Adipose tissue (tissue), 3 donors: ENCODE data around the gene GABRR2. TPM values are rescaled to one million over a fixed set of nuclear protein-coding genes. Genes with fewer than 3 reads are reported as not detected.
"Not testable (repeated sequence)": the region's sequence is repeated elsewhere in the genome, so short reads cannot be mapped to it uniquely, and the experiment has no call there.

Experiments
- H3K27ac ChIP-seq: one replicate; pipeline ENCODE4 v1.5.1; 2013; ENCODE audit warnings: low read depth, low read length
- WGBS, 3 donors: extraction: QIAGEN DNeasy Blood & Tissue Kit; methylation state at CpG; one replicate each; pipeline ENCODE4 v1.1.7; 2013; 5-methylcytosine and 5-hydroxymethylcytosine counted together
- polyA plus RNA-seq, 3 donors: library from polyadenylated mRNA; stranded (reverse); fragments of 200-250 nt; gene quantifications; one replicate each; pipeline ENCODE4 v1.2.3, GENCODE V29; 2013
- donor health status: healthy with polysubstance abuse.
- donor health status: Bipolar disorder and iron deficiency.
- donor health status: healthy.

Gene GABRR2
- polyA plus RNA-seq, 3 donors, result 0.26 to 0.94 (median 0.56) TPM

- 9 to 22% (median 10%) methylated on average over 3 of the region's 3 CpGs for WGBS, 3 donors
- no peak overlapping the region for H3K27ac ChIP-seq
These were observed 72.3 kb downstream of the GABRR2 start for GRCh38 chr6:89242574-89243330.

GRCh38 chr6:89239338-89239737, 75.8 kb downstream of the GABRR2 start:
- H3K27ac ChIP-seq, result no peak overlapping the region
- WGBS, 3 donors, result 54 to 98% (median 64%) methylated on average over 3 of the region's 3 CpGs

DNA sequence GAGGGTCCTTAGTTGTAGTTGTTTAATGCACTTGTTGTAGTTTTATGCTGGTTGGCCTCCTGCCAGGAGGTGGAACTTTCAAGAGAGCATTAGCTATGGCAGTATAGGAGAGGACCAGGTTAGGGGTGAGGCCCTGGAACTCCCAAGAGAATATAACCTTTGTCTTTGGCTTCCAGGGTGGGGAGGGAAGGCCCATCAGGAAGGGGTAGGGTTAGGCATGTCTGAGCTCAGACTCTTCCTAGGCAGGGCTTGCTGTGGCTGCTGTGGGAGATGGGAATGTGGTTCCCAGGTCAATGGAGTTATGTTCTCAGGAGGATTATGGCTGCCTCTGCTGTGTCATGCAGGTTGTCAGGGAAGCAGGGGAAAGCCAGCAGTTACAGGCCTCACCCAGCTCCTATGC, 77.9 kb downstream of the GABRR2 start:
- no peak overlapping the region for H3K27ac ChIP-seq

- WGBS, 3 donors, result 70 to 87% (median 71%) methylated on average over 13 to 15 of the region's 15 CpGs
- H3K27ac ChIP-seq, result not testable (repeated sequence)
These were observed 81.5 kb downstream of the GABRR2 start for GRCh38 chr6:89233605-89234004.

DNA sequence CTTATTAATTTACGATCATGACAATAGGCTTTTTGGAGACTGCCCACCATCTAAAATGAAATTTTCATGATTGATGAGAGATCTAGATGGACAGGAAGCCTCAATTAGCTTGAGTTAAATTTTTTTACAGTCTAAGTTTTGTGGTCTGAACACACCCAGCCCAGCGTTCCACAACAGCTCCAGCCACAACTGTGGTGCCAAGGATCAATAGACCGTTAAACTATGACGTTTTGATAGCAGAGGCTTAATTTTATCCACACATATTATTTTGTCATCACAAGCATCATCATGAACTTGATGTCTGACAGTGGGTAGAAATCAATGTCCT, 92.4 kb downstream of the GABRR2 start:
- no peak overlapping the region for H3K27ac ChIP-seq
- whole genome bisulfite sequencing, 3 donors, result 66 to 71% (median 66%) methylated on average over 4 of the region's 4 CpGs

DNA sequence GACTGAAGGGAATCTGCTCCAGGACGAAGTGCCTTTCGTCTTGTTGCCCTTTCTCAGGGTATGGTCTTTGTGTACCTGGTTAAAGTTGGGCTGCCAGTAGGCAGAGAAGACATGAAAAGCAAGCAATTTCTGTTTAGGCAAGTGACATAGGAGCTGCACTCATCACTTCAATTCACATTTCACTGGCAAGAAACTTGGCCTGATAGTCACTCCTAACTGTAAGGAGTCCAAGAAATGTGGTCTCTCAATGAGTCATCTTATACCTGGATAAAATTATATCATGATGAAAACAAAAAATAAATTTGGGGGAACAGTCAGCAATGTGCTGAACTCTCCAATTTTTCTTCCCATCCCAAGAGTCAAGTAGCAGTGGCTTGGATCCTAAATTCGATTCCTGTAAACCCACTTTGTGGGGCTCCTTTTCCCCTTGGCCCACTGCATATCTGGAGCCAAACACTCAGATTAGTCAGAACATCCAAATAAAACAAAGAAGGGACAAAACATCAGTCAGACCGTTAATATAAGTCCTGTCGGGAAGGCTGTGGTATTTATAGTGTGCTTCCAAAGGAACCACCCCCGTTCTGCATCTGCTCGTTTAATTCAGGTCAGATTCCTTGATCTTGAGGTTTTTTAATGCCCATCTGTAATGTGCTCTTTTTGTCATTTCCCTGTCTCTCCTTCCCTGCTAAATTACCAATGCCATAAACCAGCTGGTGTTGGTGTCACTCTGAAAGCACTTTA, 93.0 kb downstream of the GABRR2 start:
- 47 to 58% (median 54%) methylated on average over 7 of the region's 7 CpGs for WGBS, 3 donors
- no peak overlapping the region for H3K27ac ChIP-seq

GRCh38 chr6:89221129-89221528, 94.0 kb downstream of the GABRR2 start:
- WGBS, 3 donors, result 73 to 82% (median 80%) methylated on average over 3 of the region's 3 CpGs
- H3K27ac ChIP-seq, result no peak overlapping the region

GRCh38 chr6:89217299-89217910, 97.7 kb downstream of the GABRR2 start, which contains the start of gene GABRR1:
Gene GABRR1, minus strand, starts transcription at chr6:89217358. Its CDS starts 36 bp downstream, at chr6:89217322.
- WGBS, 3 donors, result 14 to 52% (median 18%) methylated on average over 10 of the region's 10 CpGs
- no peak within 1 kb of the TSS for H3K27ac ChIP-seq

DNA sequence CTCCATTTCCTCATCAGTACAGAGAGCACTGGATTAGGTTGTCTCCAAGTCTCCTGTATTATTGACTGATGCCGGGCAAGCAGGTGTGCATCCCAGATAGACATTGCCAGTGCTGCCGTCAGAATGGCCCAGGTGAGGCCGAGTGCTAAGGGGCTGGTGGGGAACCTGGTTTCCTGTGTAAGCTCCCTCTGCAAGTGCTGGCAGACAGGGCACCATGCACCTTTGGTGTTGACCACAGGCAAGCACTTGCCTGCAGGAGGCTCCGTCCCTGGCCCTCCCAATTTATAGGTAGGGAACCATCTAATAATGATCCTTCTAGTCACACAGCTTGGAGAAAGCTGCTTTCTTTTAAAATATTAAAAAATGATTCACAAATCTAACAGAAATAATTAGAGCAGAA, 98.7 kb downstream of the GABRR2 start:
- H3K27ac ChIP-seq, result no peak overlapping the region
- 68 to 88% (median 76%) methylated on average over 4 of the region's 4 CpGs for WGBS, 3 donors

DNA sequence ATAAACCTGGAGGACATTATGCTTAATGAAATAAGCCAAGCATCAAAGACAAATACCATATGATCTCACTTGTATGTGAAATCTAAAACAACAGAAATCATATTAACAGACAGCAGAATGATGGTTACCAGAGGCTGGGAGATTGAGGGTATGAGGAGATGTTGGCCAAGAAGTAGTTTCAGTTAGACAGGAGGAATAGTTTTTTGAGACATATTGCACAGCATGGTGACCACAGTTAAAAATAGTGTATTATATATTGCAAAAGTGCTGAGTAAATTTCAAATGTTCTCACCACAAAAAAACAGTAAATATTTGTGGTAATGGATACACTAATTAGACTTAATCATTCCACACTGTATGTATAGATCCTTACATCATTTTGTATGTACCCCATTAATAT, 99.7 kb downstream of the GABRR2 start:
- H3K27ac ChIP-seq, result no peak overlapping the region

DNA sequence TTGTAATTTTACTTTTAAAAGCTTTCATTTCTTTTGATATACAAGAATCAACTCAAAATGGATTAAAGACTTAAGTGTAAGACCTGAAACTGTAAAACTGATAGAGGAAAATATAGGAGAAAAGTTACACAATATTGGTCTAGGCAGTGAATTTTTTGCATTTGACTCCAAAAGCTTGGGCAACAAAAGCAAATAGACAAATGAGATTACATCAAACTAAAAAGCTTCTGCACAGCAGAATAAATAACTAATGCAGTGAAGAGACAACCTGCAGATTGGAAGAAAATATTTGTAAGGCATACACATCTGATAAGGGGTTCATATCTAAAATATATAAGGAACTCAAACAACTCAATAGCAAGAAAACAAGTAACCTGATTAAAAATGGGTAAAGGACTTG, 100.9 kb downstream of the GABRR2 start:
- no peak overlapping the region for H3K27ac ChIP-seq

GRCh38 chr6:89212472-89212871, 102.6 kb downstream of the GABRR2 start:
- 55 to 70% (median 61%) methylated on average over 5 of the region's 5 CpGs for WGBS, 3 donors
- no peak overlapping the region for H3K27ac ChIP-seq

DNA sequence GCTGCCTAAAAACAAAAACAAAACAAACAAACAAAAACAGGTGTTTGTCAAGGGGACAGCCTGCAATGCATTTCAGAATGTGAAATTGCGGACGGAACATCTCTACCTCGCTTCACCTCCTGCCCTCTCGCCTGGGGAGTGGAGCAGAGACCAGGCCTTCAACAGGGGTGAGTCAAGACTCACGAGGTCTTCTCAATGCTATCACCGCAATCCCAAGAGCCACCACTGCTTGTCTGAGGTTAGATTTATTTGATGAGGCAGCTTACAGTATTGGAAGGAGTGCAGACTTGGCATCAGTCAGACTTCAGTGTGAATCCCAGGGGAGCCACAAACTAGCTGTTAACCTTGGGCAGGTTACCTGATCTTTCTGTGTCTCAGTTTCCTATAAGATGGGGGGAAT, 105.6 kb downstream of the GABRR2 start:
- no peak overlapping the region for H3K27ac ChIP-seq
- WGBS, 3 donors, result 88 to 95% (median 93%) methylated on average over 6 of the region's 6 CpGs

DNA sequence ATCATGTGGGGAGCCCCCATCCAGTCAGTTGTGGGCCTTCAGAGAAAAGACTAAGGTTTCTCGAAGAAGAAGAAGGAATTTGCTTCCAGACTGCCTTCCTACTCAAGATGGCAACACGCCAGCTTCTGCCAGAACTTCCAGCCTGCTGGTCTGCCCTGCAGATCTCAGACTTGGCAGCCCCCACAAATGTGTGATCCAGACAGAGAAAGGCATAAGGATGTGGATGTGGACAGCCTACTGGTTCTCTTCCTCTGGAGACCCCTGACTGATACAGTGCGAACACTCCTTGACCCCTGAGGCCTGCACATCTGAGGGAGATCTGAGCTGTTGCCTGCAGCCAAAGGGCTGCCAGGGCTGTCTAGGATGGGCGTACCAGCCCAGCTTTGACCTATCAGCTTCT, 106.5 kb downstream of the GABRR2 start:
- WGBS, 3 donors, result 60 to 74% (median 74%) methylated on average over 4 of the region's 4 CpGs
- H3K27ac ChIP-seq, result no peak overlapping the region

Other genes starting within 250 kb of the GABRR2 start
- 100 to 1,000 TPM in 2 of 3 donors, 10 to 100 TPM in 1; 29.7 to 359 (median 175) TPM for gene PNRC1, start 234.5 kb downstream of the GABRR2 start, polyA plus RNA-seq
- gene SRSF12, start 197.2 kb downstream of the GABRR2 start, polyA plus RNA-seq, result under 1 TPM; 0.22 to 0.45 (median 0.29) TPM
- gene PM20D2, start 169.2 kb downstream of the GABRR2 start, polyA plus RNA-seq, result 1 to 10 TPM; 3.2 to 4.8 (median 4.0) TPM
- gene GABRR1, start 97.9 kb downstream of the GABRR2 start, polyA plus RNA-seq, result not detected
- gene UBE2J1, start 37.4 kb upstream of the GABRR2 start, polyA plus RNA-seq, result 10 to 100 TPM; 24.2 to 37.5 (median 26.0) TPM
- gene RRAGD, start 97.0 kb upstream of the GABRR2 start, polyA plus RNA-seq, result 10 to 100 TPM in 1 of 3 donors, 1 to 10 TPM in 2; 3.7 to 12.3 (median 8.7) TPM
- gene ANKRD6, start 117.9 kb upstream of the GABRR2 start, polyA plus RNA-seq, result 1 to 10 TPM; 3.1 to 9.3 (median 4.1) TPM